Heart right ventricle (tissue), 16 donors: ENCODE data around the gene CSNK2A2. TPM values are rescaled to one million over a fixed set of nuclear protein-coding genes. Genes with fewer than 3 reads are reported as not detected.

Experiments used
- ATAC-seq, 8 donors: fragments of 200-7000 bp; cut with Tn5 transposase; one replicate each; pipeline ENCODE4 v1.9.1; 2020; ENCODE audit warnings: mild to moderate bottlenecking in 8 of 8, moderate library complexity in 8 of 8, moderate number of reproducible peaks in 1 of 8
- DNase-seq, 2 donors: peaks; one replicate each; pipeline ENCODE4 v3.0.0-alpha.2; 2020
- H3K27ac ChIP-seq, 10 donors: fragments of 200-600 bp; sonication (generic) in 2 of 10; one replicate each; pipeline versions ENCODE4 v1.5.0 to v1.8.0; 2020 to 2022; ENCODE audit warnings: mild to moderate bottlenecking in 3 of 10
- H3K27me3 ChIP-seq, 7 donors: fragments of 200-600 bp; one replicate each; pipeline ENCODE4 v1.8.0; 2021 to 2022; ENCODE audit warnings: mild to moderate bottlenecking in 2 of 7
- H3K36me3 ChIP-seq, 9 donors: fragments of 200-600 bp; sonication (generic) in 1 of 9; one replicate each; pipeline versions ENCODE4 v1.5.0 to v1.8.0; 2020 to 2022; ENCODE audit warnings: mild to moderate bottlenecking in 2 of 9
- H3K4me1 ChIP-seq, 9 donors: fragments of 200-600 bp; sonication (generic) in 1 of 9; one replicate each; pipeline versions ENCODE4 v1.5.0 to v1.8.0; 2020 to 2022; ENCODE audit warnings: mild to moderate bottlenecking in 4 of 9
- H3K4me3 ChIP-seq, 10 donors: fragments of 200-600 bp; sonication (generic) in 2 of 10; one replicate each; pipeline versions ENCODE4 v1.5.0 to v1.8.0; 2020 to 2022; ENCODE audit warnings: mild to moderate bottlenecking in 7 of 10, moderate library complexity in 2 of 10
- H3K9me3 ChIP-seq, 11 donors: fragments of 200-600 bp in 10 of 11; sonication (generic) in 2 of 11; one replicate each; pipeline versions ENCODE4 v1.5.0 to v1.8.0; 2013 to 2022; ENCODE audit warnings: mild to moderate bottlenecking in 2 of 11, control low read depth in 1 of 11, moderate library complexity in 1 of 11
- WGBS, 2 donors: extraction: QIAGEN DNeasy Blood & Tissue Kit; methylation state at CpG; one replicate each; pipeline ENCODE4 v1.1.7; 2013; ENCODE audit warnings: inconsistent platforms in 1 of 2; 5-methylcytosine and 5-hydroxymethylcytosine counted together
- intact Hi-C, 10 donors: fragments of 100-400 bp; cut with DNase I; formaldehyde crosslinking; loops; one replicate each; pipeline versions ENCODE4 v1.11.1 to v1.14.2; 2022
- polyA plus RNA-seq, 2 donors: library from polyadenylated mRNA; stranded (reverse); fragments of 200-250 nt; gene quantifications; one replicate each; pipeline ENCODE4 v1.2.3, GENCODE V29; 2013
- total RNA-seq, 10 donors: library from RNA; stranded (reverse); fragmentation: NEBNext Ultra II Directional in 3 of 10; extraction: Animal tissue kit (Norgen Biotek cat#: 25700) in 3 of 10; gene quantifications; one replicate each; pipeline versions ENCODE4 v1.2.1 to v1.2.4, GENCODE V29; 2021 to 2023
- TF ChIP-seq, protein P1 (sequence below), 9 donors: fragments of 200-600 bp; sonication (generic) in 2 of 9; IDR thresholded peaks; one replicate each; pipeline versions ENCODE4 v1.5.0 to v1.8.0; 2021 to 2022; ENCODE audit warnings: antibody characterized with exemption in 9 of 9, mild to moderate bottlenecking in 5 of 9, moderate library complexity in 1 of 9
- donor health status: Arrhythmogenic right ventricular cardiomyopathy.
- donor health status: ischemic (EF 13 %, LVEDD 7.1; RV severe dilation, severe dysfunction).
- donor health status: healthy with polysubstance abuse.
- donor health status: DM: no; HTN: yes; CAD: no.
- donor health status: DM: no; HTN: no; CAD: no.
- donor health status: ischemic (EF 25% LVEDD 6.9; RV normal size, moderate dysfunction).
- donor health status: ischemic (EF 25% LVEDD 5.7; RV mildly dilated, moderate dysfunction).
- donor health status: healthy.
- donor health status: DM: yes; HTN: yes; CAD: no.
- donor health status: Ischemic cardiomyopathy.
- donor health status: ischemic (EF 35%, LVEDD 5.7; RV mildly dilated, moderate dysfunction).
- donor health status: nonischemic (EF 11% LVEDD 7.7; RV severe dilation, severe dysfunction).
- donor health status: DM: yes; HTN: yes; CAD: no.
- donor health status: PGD.
- donor health status: ischemic (EF 29% LVEDD 5.4; RV normal size, mild dysfunction).
- donor health status: nonischemic (EF 23%, LVEDD 6.1; RV moderate dilation, normal function).

The CSNK2A2 gene
- total and polyA plus RNA-seq, 12 donors, result 20.9 to 48.3 (median 35.2) TPM

DNA sequence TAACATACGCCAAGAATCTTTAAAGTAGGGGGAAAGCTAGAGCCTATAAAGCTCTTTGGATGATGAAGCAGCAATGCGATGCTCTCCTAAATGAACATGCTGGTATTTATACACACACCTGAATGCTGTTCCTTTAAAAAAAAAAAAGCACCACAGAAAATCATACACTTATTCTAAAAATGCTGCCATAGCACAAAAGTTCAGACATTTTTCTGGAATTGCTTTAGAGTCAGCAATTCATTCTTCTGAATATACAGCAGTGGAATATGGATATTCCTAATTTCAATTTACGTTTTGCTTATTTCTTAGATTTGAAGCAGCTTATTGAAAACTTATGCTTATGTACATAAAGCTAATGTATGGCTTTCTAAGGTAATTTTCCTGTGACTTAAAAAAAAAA is 3.1 kb downstream of the CSNK2A2 start:
- Histone ChIP-seq H3K4me1 (peaks cover 0 to 30% (median 22%) of the 10 kb centered on the region in 9 donors), H3K27me3 (no peaks in the 10 kb centered on the region), H3K9me3 (no peaks in the 10 kb centered on the region), H3K36me3 (peaks cover 0 to 68% (median 28%) of the 10 kb centered on the region in 9 donors), H3K27ac (no peak overlapping the region), H3K4me3 (no peak overlapping the region)
- intact Hi-C loops, result loop anchor here in 5 of 10 donors (5.0 to 10.0 kb wide), 4 partner anchors 67 to 172 kb away; partner anchors contain the start of genes MMP15 (in 4 of the 5) and CFAP20 (in 1 of the 5)
- ATAC-seq (no peak), DNase-seq (no peak)
- TF ChIP-seq, protein P1, sequence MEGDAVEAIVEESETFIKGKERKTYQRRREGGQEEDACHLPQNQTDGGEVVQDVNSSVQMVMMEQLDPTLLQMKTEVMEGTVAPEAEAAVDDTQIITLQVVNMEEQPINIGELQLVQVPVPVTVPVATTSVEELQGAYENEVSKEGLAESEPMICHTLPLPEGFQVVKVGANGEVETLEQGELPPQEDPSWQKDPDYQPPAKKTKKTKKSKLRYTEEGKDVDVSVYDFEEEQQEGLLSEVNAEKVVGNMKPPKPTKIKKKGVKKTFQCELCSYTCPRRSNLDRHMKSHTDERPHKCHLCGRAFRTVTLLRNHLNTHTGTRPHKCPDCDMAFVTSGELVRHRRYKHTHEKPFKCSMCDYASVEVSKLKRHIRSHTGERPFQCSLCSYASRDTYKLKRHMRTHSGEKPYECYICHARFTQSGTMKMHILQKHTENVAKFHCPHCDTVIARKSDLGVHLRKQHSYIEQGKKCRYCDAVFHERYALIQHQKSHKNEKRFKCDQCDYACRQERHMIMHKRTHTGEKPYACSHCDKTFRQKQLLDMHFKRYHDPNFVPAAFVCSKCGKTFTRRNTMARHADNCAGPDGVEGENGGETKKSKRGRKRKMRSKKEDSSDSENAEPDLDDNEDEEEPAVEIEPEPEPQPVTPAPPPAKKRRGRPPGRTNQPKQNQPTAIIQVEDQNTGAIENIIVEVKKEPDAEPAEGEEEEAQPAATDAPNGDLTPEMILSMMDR (IDR thresholded peaks at IDR 0.05), result no peak
- 60 to 78% methylated on average over 3 of the region's 3 CpGs for WGBS, 2 donors

DNA sequence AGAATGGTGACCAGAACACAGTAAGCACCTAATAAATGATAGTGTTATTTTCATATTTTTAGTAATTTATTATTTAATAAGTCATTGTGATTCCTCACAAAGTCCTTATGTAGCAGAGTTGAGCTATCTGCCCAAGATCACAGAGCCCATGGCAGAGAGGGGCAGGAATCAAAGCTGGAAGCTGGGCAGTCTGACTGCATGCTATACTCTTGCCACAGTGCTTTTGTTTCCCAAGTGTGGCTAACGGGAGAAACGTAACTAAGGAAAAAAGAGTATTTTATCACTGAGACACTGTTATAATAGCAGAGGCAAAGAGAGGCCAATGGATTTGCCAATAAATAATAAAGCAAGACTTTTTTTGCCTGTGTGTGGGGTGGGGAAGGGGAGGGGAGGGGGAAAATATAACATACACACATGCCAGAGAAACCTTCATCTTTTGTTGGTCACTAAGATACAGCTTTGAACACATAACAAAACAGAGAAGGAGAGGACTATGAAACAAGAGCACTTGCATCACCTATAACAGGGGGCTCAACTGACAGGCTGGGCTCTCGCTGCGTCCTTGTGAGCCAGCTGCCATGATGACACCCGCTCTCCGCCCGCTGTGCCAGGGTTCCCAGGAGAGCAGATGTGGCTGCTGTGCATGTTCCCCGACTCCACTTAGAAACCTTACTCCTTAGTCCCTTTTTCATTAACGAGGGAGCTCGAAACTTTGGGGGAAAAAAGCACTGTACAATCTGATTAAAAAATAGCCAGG is 10.1 kb downstream of the CSNK2A2 start:
- H3K9me3 ChIP-seq, result no peaks in the 10 kb centered on the region
- DNase-seq (peak; percentile 11 to 33), ATAC-seq (peak in 6 of 8 donors; percentile 61 to 89 (median 82))
- H3K36me3 ChIP-seq, result peaks cover 0 to 100% (median 51%) of the 10 kb centered on the region in 9 donors
- H3K27ac ChIP-seq, result peak overlapping the region in 6 of 10 donors; percentile 0 to 60 (median 54)
- H3K4me3 ChIP-seq, result no peak overlapping the region
- peaks cover 0 to 33% (median 18%) of the 10 kb centered on the region in 9 donors for H3K4me1 ChIP-seq
- H3K27me3 ChIP-seq, result no peaks in the 10 kb centered on the region
- WGBS, 2 donors, result 70 to 77% methylated on average over 10 of the region's 10 CpGs
- TF ChIP-seq, protein P1 (IDR thresholded peaks at IDR 0.05), result no peak
- intact Hi-C loops, result loop anchor here in 1 of 10 donors (10.0 kb wide), 1 partner anchor 163 kb away; the partner anchor contains the start of gene MMP15

DNA sequence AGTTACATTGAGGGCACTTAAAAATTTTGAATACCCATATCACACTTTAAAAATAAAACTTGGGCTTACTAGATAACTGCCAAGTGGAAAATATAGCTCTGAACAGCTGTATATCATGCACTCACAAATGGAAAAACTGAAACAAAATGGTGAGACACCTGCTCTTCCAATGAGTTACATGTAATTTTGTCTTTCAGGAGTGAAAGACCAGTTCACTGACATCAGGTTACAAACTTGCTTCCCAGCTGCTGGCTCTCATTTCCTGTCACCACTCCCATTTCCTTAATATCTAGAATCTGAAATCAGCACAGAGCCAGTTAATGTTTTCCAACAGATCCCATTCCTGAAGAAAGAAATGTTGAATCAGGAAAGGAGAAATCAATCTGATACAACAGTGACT is 10.8 kb downstream of the CSNK2A2 start:
- TF ChIP-seq, protein P1 (IDR thresholded peaks at IDR 0.05), result no peak
- H3K36me3 ChIP-seq, result peaks cover 0 to 100% (median 55%) of the 10 kb centered on the region in 9 donors
- intact Hi-C loops, result loop anchor here in 1 of 10 donors (10.0 kb wide), 1 partner anchor 162 kb away; the partner anchor contains the start of gene MMP15
- peaks cover 0 to 33% (median 18%) of the 10 kb centered on the region in 9 donors for H3K4me1 ChIP-seq
- H3K27me3 ChIP-seq, result no peaks in the 10 kb centered on the region
- peak in 2 of 8 donors; percentile 22 to 24 for ATAC-seq
- DNase-seq, result no peak
- no peaks in the 10 kb centered on the region for H3K9me3 ChIP-seq
- H3K27ac ChIP-seq, result peak overlapping the region in 5 of 10 donors; percentile 0 to 60 (median 53)
- no peak overlapping the region for H3K4me3 ChIP-seq

DNA sequence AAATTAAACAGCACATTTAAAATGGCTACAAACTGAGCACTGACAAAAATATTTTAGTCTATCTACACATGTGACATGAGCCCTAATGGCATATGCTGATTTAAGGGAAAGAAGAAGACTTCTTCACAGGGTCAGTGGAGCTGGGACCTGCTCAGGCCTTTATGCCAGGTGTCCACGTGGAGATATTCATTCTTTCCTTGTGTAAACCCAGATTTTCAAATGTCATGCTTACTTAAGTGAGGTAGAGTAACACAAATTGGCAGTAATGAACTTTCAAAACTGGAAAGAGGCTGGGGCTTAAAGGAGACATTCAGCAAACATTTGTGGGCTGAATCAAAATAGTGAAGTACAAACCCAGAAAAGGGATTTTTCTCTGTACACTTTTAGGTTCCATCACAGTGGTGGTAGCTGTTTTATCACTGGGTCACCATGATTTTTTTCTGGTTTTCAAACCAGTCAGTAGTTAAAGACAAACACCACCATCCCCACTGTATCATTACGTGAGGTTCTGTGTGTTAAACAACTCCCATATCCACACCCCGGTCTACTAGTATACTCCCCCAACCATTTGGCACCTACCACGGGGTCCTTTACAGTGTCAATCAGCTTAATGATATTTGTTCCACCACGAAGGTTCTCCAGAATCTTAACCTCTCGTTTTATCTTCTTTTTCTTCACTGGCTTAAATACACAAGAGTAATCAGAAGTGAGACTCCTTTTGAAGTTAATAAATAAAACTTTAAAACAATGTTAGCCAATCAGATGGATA is 11.5 kb downstream of the CSNK2A2 start:
- Histone ChIP-seq H3K27ac (peak overlapping the region in 1 of 10 donors; percentile 41), H3K9me3 (no peaks in the 10 kb centered on the region), H3K4me1 (peaks cover 0 to 33% (median 18%) of the 10 kb centered on the region in 9 donors), H3K36me3 (peaks cover 0 to 100% (median 54%) of the 10 kb centered on the region in 9 donors), H3K27me3 (no peaks in the 10 kb centered on the region), H3K4me3 (no peak overlapping the region)
- TF ChIP-seq, protein P1 (IDR thresholded peaks at IDR 0.05), result no peak
- 49 to 54% methylated on average over 6 of the region's 6 CpGs for WGBS, 2 donors
- intact Hi-C loops, result loop anchor here in 1 of 10 donors (10.0 kb wide), 1 partner anchor 162 kb away; the partner anchor contains the start of gene MMP15
- no peak for DNase-seq
- no peak for ATAC-seq
